Calu3 (cell line): Measurements from ENCODE around the gene NOL4L. TPM values are rescaled to one million over a fixed set of nuclear protein-coding genes. Genes with fewer than 3 reads are reported as not detected.
"Not testable (repeated sequence)": the region's sequence is repeated elsewhere in the genome, so short reads cannot be mapped to it uniquely, and the experiment has no call there.

ENCODE experiments used
- BruUV-seq: library from RNA; stranded (reverse); fragments of 400-500 nt; replicated peaks from 2 replicates; lab custom pipeline; 2021; lab: Mats Ljungman, UMichigan
- CTCF ChIA-PET: fragments of 300-600 bp; sonication (Branson Sonifier 250); formaldehyde crosslinking; loops from one replicate; lab custom pipeline; 2022; ENCODE audit warnings: antibody characterized with exemption; lab: Charles Lee
- DNase-seq: peaks from one replicate; pipeline ENCODE4 v3.0.0; 2022
- H3K27ac Mint-ChIP-seq: one replicate; pipeline ENCODE4 v1.8.0; 2022; ENCODE audit warnings: mixed read lengths; ENCODE audit not compliant: unreplicated experiment
- H3K27me3 Mint-ChIP-seq: one replicate; pipeline ENCODE4 v1.8.0; 2022; ENCODE audit warnings: mixed read lengths; ENCODE audit not compliant: unreplicated experiment
- H3K36me3 Mint-ChIP-seq: one replicate; pipeline ENCODE4 v1.8.0; 2022; ENCODE audit warnings: mild to moderate bottlenecking, moderate library complexity, mixed read lengths; ENCODE audit not compliant: insufficient read depth, unreplicated experiment
- H3K4me1 Mint-ChIP-seq: one replicate; pipeline ENCODE4 v1.8.0; 2022; ENCODE audit warnings: mild to moderate bottlenecking, low read depth, mixed read lengths; ENCODE audit not compliant: unreplicated experiment
- H3K4me3 Mint-ChIP-seq: one replicate; pipeline ENCODE4 v1.8.0; 2022; ENCODE audit warnings: mild to moderate bottlenecking, low read depth, moderate library complexity, mixed read lengths; ENCODE audit not compliant: unreplicated experiment
- H3K9me3 Mint-ChIP-seq: one replicate; pipeline ENCODE4 v1.8.0; 2022; ENCODE audit warnings: low read depth, mixed read lengths; ENCODE audit not compliant: unreplicated experiment
- CTCF ChIP-seq: fragments of 200-600 bp; IDR thresholded peaks from one replicate; pipeline ENCODE4 v1.8.0; 2022; ENCODE audit warnings: antibody characterized with exemption; ENCODE audit not compliant: unreplicated experiment
- intact Hi-C: fragments of 100-400 bp; cut with micrococcal nuclease; formaldehyde crosslinking; loops from one replicate; pipeline ENCODE4 v1.10.0; 2022; ENCODE audit not compliant: unreplicated experiment
- total RNA-seq: library from RNA; stranded (reverse); gene quantifications from 2 replicates; pipeline ENCODE4 v1.2.3, GENCODE V29; 2022

The NOL4L gene
- total RNA-seq, 1 experiment from 2014 or later, result 46.9 TPM

- intact Hi-C loops, result no loop called here
- no peaks in the 10 kb centered on the region for H3K9me3 Mint-ChIP-seq
- H3K27ac Mint-ChIP-seq, result peak overlapping the region; percentile 94
- BruUV-seq, result no TSS peak
- H3K4me3 Mint-ChIP-seq, result peak overlapping the region; percentile 54
- no peaks in the 10 kb centered on the region for H3K27me3 Mint-ChIP-seq
- H3K4me1 Mint-ChIP-seq, result peaks cover 52% of the 10 kb centered on the region
- peaks cover 64% of the 10 kb centered on the region for H3K36me3 Mint-ChIP-seq
- no peak for DNase-seq
- CTCF ChIA-PET, result interaction anchor here (1.3 to 2.6 kb wide), 2 partner anchors 8 to 18 kb away, joined by 7 to 19 read pairs; no protein-coding TSS in a partner anchor
- TF ChIP-seq CTCF, result no peak
Measured at GRCh38 chr20:32466739-32467505, 118.2 kb downstream of the NOL4L start.

GRCh38 chr20:32465901-32466675 lies 119.0 kb downstream of the NOL4L start:
- H3K9me3 Mint-ChIP-seq, intact Hi-C loops, DNase-seq, H3K27me3 Mint-ChIP-seq: not testable (repeated sequence)
- Mint-ChIP-seq H3K36me3 (peaks cover 66% of the 10 kb centered on the region), H3K4me3 (peak overlapping the region; percentile 54), H3K27ac (peak overlapping the region; percentile 94), H3K4me1 (peaks cover 46% of the 10 kb centered on the region)
- CTCF ChIA-PET, result interaction anchor here (0.7 to 2.6 kb wide), 3 partner anchors 9 to 278 kb away, joined by 4 to 19 read pairs (median 4); no protein-coding TSS in a partner anchor
- BruUV-seq, result TSS peak; percentile 99

GRCh38 chr20:32465092-32465900 lies 119.8 kb downstream of the NOL4L start:
- Mint-ChIP-seq H3K36me3 (peaks cover 71% of the 10 kb centered on the region), H3K9me3 (no peaks in the 10 kb centered on the region), H3K4me1 (peaks cover 42% of the 10 kb centered on the region), H3K4me3 (peak overlapping the region; percentile 54), H3K27me3 (no peaks in the 10 kb centered on the region), H3K27ac (peak overlapping the region; percentile 94)
- CTCF ChIA-PET, result interaction anchor here (0.7 to 2.6 kb wide), 3 partner anchors 10 to 277 kb away, joined by 4 to 19 read pairs (median 4); no protein-coding TSS in a partner anchor
- intact Hi-C loops, result no loop called here
- no TSS peak for BruUV-seq
- DNase-seq, result peak; percentile 97
- no peak for TF ChIP-seq CTCF

GRCh38 chr20:32464401-32465091 lies 120.6 kb downstream of the NOL4L start:
- no peak for TF ChIP-seq CTCF
- CTCF ChIA-PET, result interaction anchor here (0.6 to 2.6 kb wide), 2 partner anchors 10 to 215 kb away, joined by 3 to 19 read pairs; no protein-coding TSS in a partner anchor
- BruUV-seq, result no TSS peak
- peaks cover 70% of the 10 kb centered on the region for H3K36me3 Mint-ChIP-seq
- no peaks in the 10 kb centered on the region for H3K27me3 Mint-ChIP-seq
- no peak for DNase-seq
- H3K9me3 Mint-ChIP-seq, result no peaks in the 10 kb centered on the region
- no peak overlapping the region for H3K4me3 Mint-ChIP-seq
- intact Hi-C loops, result no loop called here
- H3K27ac Mint-ChIP-seq, result peak overlapping the region; percentile 94
- peaks cover 37% of the 10 kb centered on the region for H3K4me1 Mint-ChIP-seq
